Embryonic facial prominence (tissue), 1 donor: ENCODE data around the gene CACNG7.

Experiments
- DNase-seq: peaks from one replicate; pipeline ENCODE4 v3.0.0-alpha.2; 2016; ENCODE audit errors: extremely low spot score

Gene CACNG7

DNA sequence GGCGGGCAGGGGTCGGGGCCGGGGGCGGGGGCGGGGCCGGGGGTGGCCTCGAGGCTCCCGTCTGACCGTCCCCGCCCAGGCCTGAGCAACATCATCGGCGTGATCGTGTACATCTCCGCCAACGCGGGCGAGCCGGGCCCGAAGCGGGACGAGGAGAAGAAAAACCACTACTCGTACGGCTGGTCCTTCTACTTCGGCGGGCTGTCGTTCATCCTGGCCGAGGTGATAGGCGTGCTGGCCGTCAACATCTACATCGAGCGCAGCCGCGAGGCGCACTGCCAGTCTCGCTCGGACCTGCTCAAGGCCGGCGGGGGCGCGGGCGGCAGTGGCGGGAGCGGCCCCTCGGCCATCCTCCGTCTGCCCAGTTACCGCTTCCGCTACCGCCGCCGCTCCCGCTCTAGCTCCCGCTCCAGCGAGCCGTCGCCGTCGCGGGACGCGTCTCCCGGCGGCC, 72.9 kb downstream of the CACNG7 start:
- no peak for DNase-seq

DNA sequence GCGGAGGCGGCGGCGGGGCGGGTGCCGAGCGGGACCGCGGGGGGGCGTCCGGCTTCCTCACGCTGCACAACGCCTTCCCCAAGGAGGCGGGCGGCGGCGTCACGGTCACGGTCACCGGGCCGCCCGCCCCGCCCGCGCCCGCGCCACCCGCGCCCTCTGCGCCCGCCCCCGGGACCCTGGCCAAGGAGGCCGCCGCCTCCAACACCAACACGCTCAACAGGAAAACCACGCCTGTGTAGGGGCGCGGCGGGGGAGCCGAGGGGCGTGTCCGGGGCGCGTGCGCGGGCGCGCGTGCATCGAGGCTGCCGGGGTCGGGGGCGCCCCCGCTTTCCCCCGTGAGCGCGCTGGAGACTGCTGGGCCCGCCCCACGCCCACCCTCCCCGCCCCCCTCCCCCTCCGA, 73.5 kb downstream of the CACNG7 start:
- DNase-seq, result no peak

DNA sequence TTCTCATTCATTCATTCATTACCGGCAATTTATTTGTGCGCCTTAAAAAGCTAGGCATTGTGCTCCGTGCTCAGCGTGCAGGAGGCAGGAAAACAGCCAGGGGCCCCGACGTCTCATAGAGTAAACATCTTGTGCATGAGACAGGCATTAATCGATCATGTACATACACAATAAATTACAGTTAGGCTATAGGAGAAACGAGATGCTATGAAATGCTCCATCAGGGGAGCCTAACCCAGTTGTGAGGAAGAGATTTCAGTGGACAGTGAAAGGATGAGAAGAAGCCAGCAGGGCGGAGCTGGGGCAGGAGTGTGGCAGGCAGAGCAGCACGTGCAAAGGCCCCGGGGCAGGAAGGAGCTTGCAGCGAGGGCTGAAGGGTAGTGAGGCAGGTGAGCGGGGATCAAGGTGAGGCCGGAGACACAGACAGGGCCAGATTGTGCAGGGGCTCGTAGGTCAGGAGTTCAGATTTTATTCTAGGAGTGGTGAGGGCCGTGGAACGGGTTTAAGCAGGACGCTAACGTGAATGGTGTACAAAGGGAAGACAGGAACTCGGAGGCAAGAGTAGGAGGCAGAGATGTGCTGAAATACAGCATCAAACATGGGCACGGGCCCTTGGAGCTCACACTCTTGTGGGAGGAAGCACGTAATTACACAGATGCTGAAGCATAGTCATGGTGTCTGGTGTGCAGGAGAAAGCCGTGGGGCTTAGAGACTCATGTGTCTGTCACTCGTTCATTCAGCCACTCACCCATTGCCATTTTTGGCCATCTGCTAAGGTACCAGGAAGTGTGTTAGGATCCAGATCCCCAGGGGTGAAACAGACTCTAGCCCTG, 74.6 kb downstream of the CACNG7 start:
- DNase-seq, result no peak

DNA sequence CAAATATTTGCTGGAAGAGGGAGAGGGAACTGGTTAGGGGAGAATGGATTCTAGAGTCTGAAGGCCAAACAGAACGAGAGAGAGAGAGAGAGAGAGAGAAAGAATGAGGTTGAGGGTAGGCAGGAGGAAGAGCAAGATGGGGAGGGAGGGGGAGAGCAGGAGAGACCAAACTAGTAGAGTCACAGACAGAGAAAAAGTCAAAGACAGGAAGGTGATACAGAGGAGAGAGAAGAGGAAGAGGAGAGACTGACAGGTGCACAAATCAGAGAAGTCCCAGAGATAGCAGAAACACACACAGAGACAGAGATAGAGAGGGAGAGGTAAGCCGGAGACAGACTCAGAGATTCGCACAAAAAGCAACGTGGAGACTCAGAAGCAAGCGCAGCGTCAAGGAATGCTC, 76.8 kb downstream of the CACNG7 start:
- DNase-seq, result no peak

DNA sequence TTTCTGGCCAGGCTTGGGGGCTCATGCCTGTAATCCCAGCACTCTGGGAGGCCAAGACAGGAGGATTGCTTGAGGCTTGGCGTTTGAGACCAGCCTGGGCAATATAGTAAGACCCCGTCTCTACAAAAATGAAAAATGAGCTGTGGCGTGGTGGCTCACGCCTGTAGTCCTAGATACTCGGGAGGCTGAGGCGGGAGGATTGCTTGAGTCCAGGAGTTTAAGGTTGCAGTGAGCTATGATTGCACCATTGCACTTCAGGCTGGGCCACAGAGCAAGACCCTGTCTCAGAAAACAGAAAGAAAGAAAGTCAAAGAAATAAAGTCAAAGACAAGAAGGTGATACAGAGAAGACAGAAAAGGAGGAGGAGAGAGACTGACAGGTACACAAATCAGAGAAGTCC, 79.9 kb downstream of the CACNG7 start:
- DNase-seq, result no peak

DNA sequence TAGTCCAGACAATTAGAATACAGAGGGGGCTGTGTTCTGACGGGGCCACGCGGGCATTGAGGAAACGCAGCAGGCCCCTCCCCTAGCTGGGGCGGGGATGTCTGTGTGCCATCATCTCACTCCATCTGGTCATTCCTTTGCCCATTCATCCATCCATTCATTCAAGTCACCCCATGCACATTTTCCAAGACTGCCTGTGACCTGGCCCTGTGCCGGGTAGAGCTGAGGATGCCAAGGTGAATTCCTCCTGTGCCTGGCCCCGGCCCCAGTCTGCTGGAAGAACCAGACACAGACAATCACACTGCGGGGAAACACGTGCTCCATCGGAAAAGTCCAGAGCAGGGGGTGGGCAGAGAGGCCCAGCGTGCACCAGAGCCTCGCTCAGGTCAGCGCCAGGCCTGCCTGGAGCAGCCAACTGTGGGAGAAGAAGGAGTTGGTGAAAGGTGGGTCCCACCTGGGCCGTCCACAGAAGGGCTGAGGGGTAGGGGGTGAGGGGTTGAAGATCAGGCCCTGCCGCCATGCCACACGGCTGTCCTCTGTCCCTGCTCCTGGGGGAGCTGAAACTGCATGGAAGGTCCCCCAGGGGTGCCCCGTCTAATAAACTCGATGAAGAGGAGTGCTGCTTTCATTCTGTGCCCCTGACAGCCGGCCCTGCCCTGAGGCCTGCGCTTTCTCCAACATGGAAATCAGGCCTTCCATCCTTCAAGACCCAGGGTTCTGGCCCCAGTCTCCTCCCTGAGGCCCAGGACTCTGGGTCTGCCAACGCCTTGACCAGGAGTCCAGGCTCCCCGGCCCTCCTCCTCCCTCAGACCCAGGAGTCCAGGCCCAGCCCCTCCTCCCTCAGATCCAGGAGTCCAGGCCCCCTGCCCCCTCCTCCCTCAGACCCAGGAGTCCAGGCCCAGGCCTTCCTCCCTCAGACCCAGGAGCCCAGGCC, 80.8 kb downstream of the CACNG7 start:
- no peak for DNase-seq

DNA sequence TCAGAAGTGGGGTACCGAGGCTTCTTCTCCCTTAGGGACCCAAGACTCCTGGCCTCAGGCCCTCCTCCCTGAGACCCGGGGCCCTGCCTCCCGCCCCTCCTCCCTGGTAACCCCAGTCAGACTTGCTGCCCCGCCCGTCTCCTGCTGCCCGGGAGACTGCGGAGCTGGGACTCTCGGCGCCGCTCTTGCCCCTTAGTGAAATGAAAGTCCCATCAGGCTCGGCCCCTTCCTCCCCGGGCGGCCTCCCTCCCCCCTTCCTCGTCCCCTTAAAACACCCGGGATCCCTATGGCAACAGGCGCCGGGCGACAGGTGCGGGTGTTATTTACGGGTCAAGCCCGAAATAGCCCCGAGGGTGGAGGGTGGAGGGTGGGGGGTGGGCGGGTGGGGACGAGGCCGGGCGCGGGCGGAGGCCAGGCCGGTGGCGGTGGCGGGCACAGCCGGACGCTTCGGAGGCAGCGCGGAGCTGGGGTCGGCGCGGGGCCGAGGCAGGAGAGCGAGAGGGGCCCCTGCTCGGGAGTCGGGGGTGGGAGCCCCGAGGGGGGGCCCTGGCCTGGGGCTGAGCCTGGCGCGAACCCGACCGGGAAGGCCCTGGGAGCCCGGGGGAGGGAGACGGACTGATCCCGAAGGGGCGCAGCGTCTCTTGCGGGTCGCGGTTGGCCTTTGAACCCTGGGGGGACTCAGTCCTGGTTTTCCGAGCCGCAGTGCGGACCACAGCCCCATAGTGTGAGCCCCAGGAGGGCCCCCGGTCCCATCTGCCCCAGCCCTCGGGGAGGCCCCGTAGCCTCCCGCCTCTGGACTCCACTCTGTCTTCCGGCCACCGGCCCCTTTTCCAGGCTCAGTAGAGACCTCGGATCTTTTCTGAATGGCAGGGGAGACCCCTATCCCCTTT, 82.4 kb downstream of the CACNG7 start, which contains the start of gene CACNG6:
CACNG6 (plus strand) TSS at position 414 of the 890 bp plus-strand sequence. CDS start 1,241 bp downstream, outside the sequence.
- no peak for DNase-seq

DNA sequence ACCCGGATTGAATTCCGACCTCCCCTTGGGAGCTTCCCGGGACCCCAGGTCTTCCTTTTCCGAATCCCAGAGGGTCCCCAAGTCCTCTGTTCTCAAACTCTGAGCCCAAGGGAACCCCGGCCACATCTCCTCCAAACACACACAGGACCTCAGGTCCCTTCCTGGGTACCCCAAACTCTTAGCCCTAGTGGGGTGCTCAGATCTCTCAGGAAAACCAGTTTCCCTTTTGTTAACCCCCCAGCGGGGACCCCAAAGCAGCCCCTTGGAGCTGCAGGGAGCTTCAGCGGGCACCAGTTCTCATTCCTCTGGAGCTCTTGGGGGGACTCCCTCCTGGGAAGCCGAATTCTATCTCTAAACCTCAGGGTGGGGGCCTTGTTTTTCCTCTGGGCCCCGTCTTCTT, 83.1 kb downstream of the CACNG7 start:
- no peak for DNase-seq

DNA sequence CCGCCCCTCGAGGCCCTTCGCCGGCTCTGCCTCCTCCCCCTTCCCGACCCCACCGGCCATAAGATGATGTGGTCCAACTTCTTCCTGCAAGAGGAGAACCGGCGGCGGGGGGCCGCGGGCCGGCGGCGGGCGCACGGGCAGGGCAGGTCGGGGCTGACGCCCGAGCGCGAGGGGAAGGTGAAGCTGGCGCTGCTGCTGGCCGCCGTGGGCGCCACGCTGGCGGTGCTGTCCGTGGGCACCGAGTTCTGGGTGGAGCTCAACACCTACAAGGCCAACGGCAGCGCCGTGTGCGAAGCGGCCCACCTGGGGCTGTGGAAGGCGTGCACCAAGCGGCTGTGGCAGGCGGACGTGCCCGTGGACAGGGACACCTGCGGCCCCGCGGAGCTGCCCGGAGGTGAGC, 83.7 kb downstream of the CACNG7 start:
- no peak for DNase-seq

DNA sequence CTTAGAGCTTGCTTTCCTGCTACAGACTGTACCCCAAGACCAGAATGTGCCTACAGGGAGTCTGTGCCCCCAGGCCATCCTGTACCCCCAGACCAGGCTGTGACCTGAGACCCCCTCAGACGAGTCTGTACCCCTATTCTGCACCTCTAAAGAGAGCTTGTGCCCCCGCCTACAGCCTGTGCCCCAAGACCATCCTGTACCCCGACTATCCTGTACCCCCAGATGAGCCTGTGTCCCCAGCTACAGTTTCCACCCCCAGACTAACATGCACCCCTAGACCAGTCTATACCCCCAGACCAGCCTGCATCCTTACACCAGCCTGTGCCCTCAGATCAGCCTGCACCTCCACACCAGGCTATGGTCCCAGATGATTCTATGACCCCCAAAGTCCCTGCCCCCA, 84.4 kb downstream of the CACNG7 start:
- DNase-seq, result no peak
